GM18867 (cell line): ENCODE measurements around the gene RIMBP2.

ENCODE experiments used
- ATAC-seq: cut with Tn5 transposase; IDR thresholded peaks from one replicate; pipeline ENCODE4 v1.9.1; 2021; ENCODE audit warnings: mild to moderate bottlenecking, moderate library complexity; ENCODE audit not compliant: unreplicated experiment

Gene RIMBP2

GRCh38 chr12:130454296-130454695, 261.8 kb downstream of the RIMBP2 start:
- ATAC-seq, result no peak

GRCh38 chr12:130452546-130452945, 263.6 kb downstream of the RIMBP2 start:
- no peak for ATAC-seq

- ATAC-seq, result no peak
Observed at GRCh38 chr12:130451001-130451930, 264.8 kb downstream of the RIMBP2 start.

- no peak for ATAC-seq
Observed at GRCh38 chr12:130449291-130449690, 266.8 kb downstream of the RIMBP2 start.

- ATAC-seq, result no peak
Observed at GRCh38 chr12:130448044-130448821, 267.9 kb downstream of the RIMBP2 start.

GRCh38 chr12:130447655-130447965, 268.5 kb downstream of the RIMBP2 start:
- ATAC-seq, result no peak

GRCh38 chr12:130446846-130447654, 269.0 kb downstream of the RIMBP2 start:
- no peak for ATAC-seq

- ATAC-seq, result no peak
Observed at GRCh38 chr12:130444986-130445385, 271.1 kb downstream of the RIMBP2 start.

GRCh38 chr12:130444061-130444460, 272.0 kb downstream of the RIMBP2 start:
- ATAC-seq, result no peak

GRCh38 chr12:130441771-130442760, 274.0 kb downstream of the RIMBP2 start:
- no peak for ATAC-seq

- ATAC-seq, result no peak
Observed at GRCh38 chr12:130440411-130441080, 275.6 kb downstream of the RIMBP2 start.

GRCh38 chr12:130439250-130439649, 276.8 kb downstream of the RIMBP2 start:
- ATAC-seq, result no peak

- no peak for ATAC-seq
Observed at GRCh38 chr12:130438711-130439110, 277.4 kb downstream of the RIMBP2 start.

GRCh38 chr12:130438243-130438620, 277.9 kb downstream of the RIMBP2 start:
- ATAC-seq, result no peak

- no peak for ATAC-seq
Observed at GRCh38 chr12:130437555-130438242, 278.4 kb downstream of the RIMBP2 start.

- ATAC-seq, result no peak
Observed at GRCh38 chr12:130436741-130437501, 279.2 kb downstream of the RIMBP2 start.

GRCh38 chr12:130435826-130436225, 280.3 kb downstream of the RIMBP2 start:
- ATAC-seq, result no peak

GRCh38 chr12:130435331-130435730, 280.8 kb downstream of the RIMBP2 start:
- no peak for ATAC-seq
